Gastroesophageal sphincter (tissue), 3 donors: ENCODE data around the gene ITGA3.

ENCODE experiments used
- CTCF ChIP-seq, 4 experiments: fragments of 200-600 bp in 2 of 4; fragments of 450-650 bp in 2 of 4; sonication (generic) in 1 of 4; IDR thresholded peaks; one replicate each; pipeline ENCODE4 v1.5.1; 2017 to 2019; ENCODE audit warnings: antibody characterized with exemption in 4 of 4, mild to moderate bottlenecking in 2 of 4, moderate library complexity in 2 of 4
- POLR2A ChIP-seq, 2 donors: fragments of 450-650 bp; IDR thresholded peaks; one replicate each; pipeline ENCODE4 v1.6.1; 2017; ENCODE audit warnings: antibody characterized with exemption in 2 of 2, mild to moderate bottlenecking in 2 of 2, moderate library complexity in 1 of 2

DNA sequence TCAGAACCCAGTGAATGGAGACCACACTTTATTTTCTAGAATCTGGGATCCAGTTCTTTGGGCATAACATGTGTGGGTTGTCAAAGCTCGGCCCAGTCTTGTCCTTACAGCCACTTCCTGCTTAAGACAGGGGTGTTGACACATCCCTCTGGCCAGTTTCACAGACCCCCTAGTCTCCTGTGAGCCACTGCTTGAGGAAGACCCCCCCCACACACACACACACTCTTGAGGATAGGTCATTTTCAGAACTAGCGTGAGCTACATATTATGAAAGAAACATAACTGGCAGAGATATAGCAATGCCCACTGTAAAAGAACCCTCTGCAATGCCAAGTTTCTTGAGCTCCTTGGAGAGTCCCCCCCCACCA, 36.0 kb downstream of the ITGA3 start:
- TF ChIP-seq POLR2A (IDR thresholded peaks at IDR 0.05) (no peak), CTCF (IDR thresholded peaks at IDR 0.05) (no peak)
